DOHH2 (cell line): ENCODE results near the gene KCNIP4.
A peak's percentile ranks its signal among the peaks of the same experiment; 100 is the strongest.

Experiments used
- H3F3A ChIP-seq: fragments of 200-600 bp; sonication (generic), shearing (Covaris generic); 2 replicates; pipeline ENCODE4 v1.6.0; 2016; ENCODE audit warnings: antibody characterized with exemption, mild to moderate bottlenecking; ENCODE audit not compliant: control insufficient read depth, insufficient read depth
- H3K27ac ChIP-seq: fragments of 200-600 bp; sonication (generic); 2 replicates; pipeline ENCODE4 v1.5.1; 2014; ENCODE audit warnings: low read depth, mild to moderate bottlenecking, low read length, moderate library complexity
- H3K27me3 ChIP-seq: fragments of 200-600 bp; sonication (generic); 2 replicates; pipeline ENCODE4 v1.6.1; 2014; ENCODE audit warnings: mild to moderate bottlenecking, low read length, mixed read lengths; ENCODE audit not compliant: control insufficient read depth
- H3K36me3 ChIP-seq: fragments of 200-600 bp; sonication (generic); 2 replicates; pipeline ENCODE4 v1.6.1; 2014; ENCODE audit warnings: mild to moderate bottlenecking, low read length, moderate library complexity, mixed read lengths; ENCODE audit not compliant: control insufficient read depth
- H3K4me1 ChIP-seq: fragments of 200-600 bp; sonication (generic); 2 replicates; pipeline ENCODE4 v1.6.1; 2014; ENCODE audit warnings: mild to moderate bottlenecking, low read length, mixed read lengths; ENCODE audit not compliant: control insufficient read depth
- H3K4me2 ChIP-seq: fragments of 200-600 bp; sonication (generic); 2 replicates; pipeline ENCODE4 v1.6.0; 2014; ENCODE audit warnings: mild to moderate bottlenecking, low read length, moderate library complexity
- H3K4me3 ChIP-seq: fragments of 200-600 bp; sonication (generic); 2 replicates; pipeline ENCODE4 v1.5.1; 2014; ENCODE audit warnings: mild to moderate bottlenecking, low read length, mixed read lengths
- H3K79me2 ChIP-seq: fragments of 200-600 bp; sonication (generic); 2 replicates; pipeline ENCODE4 v1.6.1; 2014; ENCODE audit warnings: mild to moderate bottlenecking, low read length, mixed read lengths; ENCODE audit not compliant: control insufficient read depth
- H3K9me2 ChIP-seq: fragments of 200-600 bp; sonication (generic); replicated peaks from 2 replicates; pipeline ENCODE4 v1.6.1; 2014; ENCODE audit warnings: mild to moderate bottlenecking, low read length, mixed read lengths; ENCODE audit not compliant: control insufficient read depth
- H3K9me3 ChIP-seq: fragments of 200-600 bp; sonication (generic); 2 replicates; pipeline ENCODE4 v1.6.1; 2014; ENCODE audit warnings: antibody characterized with exemption, low read length, mixed read lengths; ENCODE audit not compliant: control insufficient read depth, insufficient read depth
- H4K20me1 ChIP-seq: fragments of 200-600 bp; sonication (generic); 2 replicates; pipeline ENCODE4 v1.6.0; 2014; ENCODE audit warnings: low read depth, mild to moderate bottlenecking, antibody characterized with exemption, low read length, moderate library complexity; ENCODE audit not compliant: control insufficient read depth, insufficient read depth
- CTCF ChIP-seq: fragments of 200-600 bp; sonication (generic); IDR thresholded peaks from one replicate; pipeline ENCODE4 v1.5.1; 2014; ENCODE audit warnings: antibody characterized with exemption, mild to moderate bottlenecking, low read depth, low read length; ENCODE audit not compliant: poor library complexity, severe bottlenecking
- EZH2phosphoT487 ChIP-seq: fragments of 200-600 bp; sonication (generic); IDR thresholded peaks from 2 replicates; pipeline ENCODE4 v1.6.1; 2017; ENCODE audit warnings: borderline replicate concordance, mild to moderate bottlenecking, antibody characterized with exemption, low read length, moderate library complexity, mixed read lengths

Gene KCNIP4

DNA sequence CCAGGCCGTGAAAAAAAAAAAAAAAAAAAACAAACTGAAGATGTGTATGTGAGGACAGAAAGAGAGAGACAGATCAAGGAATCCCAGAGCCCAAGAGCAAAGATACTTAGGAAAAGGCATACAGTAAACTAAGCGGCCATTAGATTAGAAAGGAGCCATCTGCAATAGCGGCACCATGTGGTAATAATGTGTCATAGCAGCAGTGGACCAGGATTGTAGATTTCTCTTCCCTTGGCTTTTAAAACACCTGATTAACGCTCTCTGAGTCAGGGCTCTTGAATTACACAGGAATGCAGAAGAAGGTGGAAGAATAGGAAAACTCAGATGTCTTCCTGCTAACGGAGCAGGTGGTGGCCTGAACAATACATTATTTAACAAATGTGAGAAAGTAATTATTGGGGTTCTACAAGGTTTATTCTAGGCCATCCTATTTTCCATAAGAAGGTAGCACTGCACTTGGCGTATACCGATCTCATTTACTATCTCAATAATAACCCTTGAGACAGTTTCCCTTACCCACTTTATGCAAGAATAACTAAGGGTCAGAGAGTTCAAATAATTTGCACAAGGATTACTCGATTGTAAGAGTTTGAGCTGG is 182.7 kb downstream of the KCNIP4 start:
- no peak overlapping the region for H3K27ac ChIP-seq
- H3F3A ChIP-seq = no peaks in the 10 kb centered on the region
- TF ChIP-seq EZH2phosphoT487 (no peak), CTCF (peak; percentile 86)
- no peaks in the 10 kb centered on the region for H3K4me1 ChIP-seq
- no peak overlapping the region for H3K4me3 ChIP-seq
- H3K27me3 ChIP-seq = no peaks in the 10 kb centered on the region
- H3K79me2 ChIP-seq = no peaks in the 10 kb centered on the region
- H4K20me1 ChIP-seq = no peaks in the 10 kb centered on the region
- H3K9me3 ChIP-seq = no peaks in the 10 kb centered on the region
- no peaks in the 10 kb centered on the region for H3K9me2 ChIP-seq
- no peak overlapping the region for H3K4me2 ChIP-seq
- no peaks in the 10 kb centered on the region for H3K36me3 ChIP-seq

- TF ChIP-seq EZH2phosphoT487 (no peak), CTCF (no peak)
- Histone ChIP-seq H3K36me3 (no peaks in the 10 kb centered on the region), H4K20me1 (no peaks in the 10 kb centered on the region), H3K27me3 (no peaks in the 10 kb centered on the region), H3K27ac (no peak overlapping the region), H3K9me3 (no peaks in the 10 kb centered on the region), H3K9me2 (no peaks in the 10 kb centered on the region), H3K4me2 (no peak overlapping the region), H3F3A (no peaks in the 10 kb centered on the region), H3K4me1 (no peaks in the 10 kb centered on the region), H3K4me3 (no peak overlapping the region), H3K79me2 (no peaks in the 10 kb centered on the region)
These were observed 184.7 kb downstream of the KCNIP4 start for GRCh38 chr4:21763855-21764254.

- no peaks in the 10 kb centered on the region for H3K36me3 ChIP-seq
- no peaks in the 10 kb centered on the region for H3K9me3 ChIP-seq
- H3F3A ChIP-seq = no peaks in the 10 kb centered on the region
- H3K27me3 ChIP-seq = no peaks in the 10 kb centered on the region
- H3K4me1 ChIP-seq = no peaks in the 10 kb centered on the region
- no peak overlapping the region for H3K27ac ChIP-seq
- H3K4me3 ChIP-seq = no peak overlapping the region
- H3K4me2 ChIP-seq = no peak overlapping the region
- no peaks in the 10 kb centered on the region for H3K9me2 ChIP-seq
- no peaks in the 10 kb centered on the region for H4K20me1 ChIP-seq
- no peaks in the 10 kb centered on the region for H3K79me2 ChIP-seq
- TF ChIP-seq CTCF (no peak), EZH2phosphoT487 (no peak)
These were observed 191.3 kb downstream of the KCNIP4 start for GRCh38 chr4:21757248-21757647.
